GM18873 (cell line): ENCODE data around the gene CACNG8.
"Not testable (repeated sequence)": the region's sequence is repeated elsewhere in the genome, so short reads cannot be mapped to it uniquely, and the experiment has no call there.

Experiments
- ATAC-seq: cut with Tn5 transposase; IDR thresholded peaks from one replicate; pipeline ENCODE4 v1.9.1; 2021; ENCODE audit warnings: mild to moderate bottlenecking, moderate library complexity, moderate number of reproducible peaks; ENCODE audit not compliant: unreplicated experiment, low FRiP score

The CACNG8 gene

DNA sequence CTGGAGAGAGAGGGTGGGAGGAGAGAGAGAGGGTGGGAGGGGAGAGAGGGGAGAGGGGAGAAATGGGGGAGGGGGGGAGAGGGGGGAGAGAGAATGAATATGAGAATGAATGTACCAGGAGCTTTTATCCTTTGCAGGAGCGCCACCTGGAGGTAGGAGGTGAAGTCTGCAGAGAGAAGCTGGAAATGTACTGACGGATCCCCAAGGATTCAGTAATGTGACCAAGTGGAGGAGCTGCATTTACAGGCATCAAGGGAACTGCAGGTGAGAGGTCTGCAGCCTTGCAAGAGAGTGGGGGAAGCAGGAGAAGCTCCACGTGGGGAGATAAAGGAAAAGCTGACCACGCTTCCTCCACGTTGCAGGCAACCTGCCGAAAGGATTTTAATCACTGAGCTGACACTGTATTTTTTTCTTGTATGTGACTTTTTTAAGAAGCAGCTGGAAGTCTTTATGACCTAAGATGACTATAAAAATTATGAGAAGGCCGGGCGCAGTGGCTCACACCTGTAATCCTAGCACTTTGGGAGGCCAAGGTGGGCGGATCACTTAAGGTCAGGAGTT, 67.3 kb downstream of the CACNG8 start:
- ATAC-seq = no peak

DNA sequence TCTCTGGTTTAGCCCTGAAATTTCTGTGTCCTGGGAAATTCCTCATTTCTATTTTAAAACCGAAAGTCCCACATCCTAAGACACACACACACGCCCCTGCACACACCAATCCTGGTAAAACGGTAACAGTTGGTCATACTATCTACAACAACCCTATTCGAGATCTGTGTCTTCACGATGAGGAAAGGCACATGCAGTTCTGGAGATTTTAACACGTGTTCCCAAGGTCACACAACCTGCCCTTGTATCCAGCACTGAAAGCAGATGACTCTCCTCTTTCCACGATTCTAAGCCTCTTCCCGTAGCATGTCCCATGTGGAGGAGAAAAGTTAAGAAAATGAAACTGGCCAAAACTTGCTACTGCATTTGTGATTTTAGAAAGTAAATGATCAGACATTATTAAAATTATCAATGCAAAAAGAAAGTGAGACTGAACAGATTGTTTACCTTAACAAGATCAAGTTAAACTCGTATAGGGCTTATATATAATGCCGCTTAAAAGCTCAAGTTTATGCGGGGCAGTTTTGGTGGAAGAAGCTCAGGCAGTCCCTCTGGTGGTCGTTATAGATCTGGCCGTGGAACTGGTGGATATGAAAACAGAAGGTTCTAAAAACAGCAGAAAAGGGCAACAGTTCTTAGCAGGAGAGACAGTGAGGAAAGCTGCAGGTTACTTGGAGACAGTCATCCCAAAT, 68.3 kb downstream of the CACNG8 start:
- no peak for ATAC-seq

DNA sequence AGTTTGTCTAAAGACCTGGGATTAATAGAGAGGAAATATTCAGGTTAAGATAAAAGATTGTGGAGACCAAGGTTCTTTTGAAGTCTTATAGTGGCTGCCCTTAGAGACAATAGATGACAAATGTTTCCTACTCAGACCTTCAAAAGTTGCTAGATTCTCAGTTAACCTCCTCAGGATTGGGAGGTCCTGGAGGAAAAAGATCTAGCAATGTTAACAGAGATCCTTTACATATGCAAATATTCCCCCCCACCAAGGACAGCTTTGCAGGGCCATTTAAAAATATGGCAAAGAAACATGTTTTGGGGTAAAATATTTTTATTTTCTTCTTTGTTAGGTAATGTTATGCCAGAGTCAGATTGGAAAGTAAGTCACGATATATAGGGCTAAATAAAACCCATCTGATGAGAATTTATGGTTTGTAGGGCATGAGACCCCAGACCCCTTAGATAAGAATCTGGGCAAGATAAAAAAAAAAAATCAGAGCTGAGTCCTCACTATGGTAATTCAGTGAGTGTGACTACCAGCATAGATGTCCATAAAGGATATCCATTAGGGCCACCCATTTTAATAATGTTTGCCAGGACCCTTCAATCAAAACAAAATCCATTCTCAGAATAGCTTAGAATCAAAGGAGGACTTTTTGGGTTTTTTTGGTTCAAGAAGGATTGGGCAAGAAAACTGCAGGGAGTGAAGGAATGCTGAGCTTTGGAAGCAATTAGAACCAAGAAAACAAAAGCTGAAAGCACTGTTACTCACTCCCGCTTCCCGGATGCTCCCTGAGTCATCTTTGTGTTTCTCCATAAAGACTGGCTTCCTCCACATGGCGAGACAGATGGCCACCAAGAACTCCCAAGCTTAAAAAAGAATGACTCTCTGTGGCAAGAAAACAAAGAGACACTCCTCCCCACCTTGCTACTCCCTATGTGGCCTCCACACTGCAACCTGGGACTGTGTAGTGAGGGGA, 72.8 kb downstream of the CACNG8 start:
- ATAC-seq = no peak

DNA sequence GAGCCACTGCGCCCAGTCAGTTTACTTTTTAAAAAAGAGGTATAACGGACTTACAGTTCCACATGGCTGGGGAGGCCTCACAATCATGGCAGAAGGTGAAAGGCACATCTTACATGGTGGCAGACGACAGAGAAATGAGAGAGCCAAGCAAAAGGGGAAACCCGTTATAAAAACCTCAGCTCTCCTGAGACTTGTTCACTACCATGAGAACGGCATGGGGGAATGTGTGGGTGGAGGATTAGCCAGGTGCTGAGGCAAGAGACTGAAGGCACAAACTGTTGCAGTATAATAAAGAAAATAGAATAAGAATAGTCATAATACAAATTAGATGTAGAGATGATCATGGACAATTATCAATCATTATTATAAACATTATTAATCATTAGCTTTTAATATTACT, 73.8 kb downstream of the CACNG8 start:
- not testable (repeated sequence) for ATAC-seq
